Measurements from ENCODE around the gene NOS1.
"Not testable (repeated sequence)": the region's sequence is repeated elsewhere in the genome, so short reads cannot be mapped to it uniquely, and the experiment has no call there.

Gene NOS1

DNA sequence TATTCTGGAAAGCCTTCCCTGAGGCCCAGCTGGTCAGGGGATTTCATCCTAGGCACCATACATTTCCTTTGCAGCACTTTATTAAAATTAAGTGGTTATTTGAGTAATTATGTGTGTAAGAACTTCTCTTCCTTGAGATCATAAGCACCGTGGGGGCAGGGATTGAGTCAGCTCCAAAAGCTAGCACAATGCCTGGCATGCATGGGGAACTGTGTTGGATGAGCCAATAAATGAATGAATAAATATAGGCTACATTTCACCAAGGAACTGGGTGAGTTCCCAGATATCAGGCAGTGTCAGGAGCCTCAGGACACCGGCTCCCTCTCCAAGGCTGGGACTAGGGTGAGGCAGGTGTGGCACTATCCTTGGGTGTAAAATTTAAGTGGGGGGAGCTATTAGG, 88.3 kb downstream of the NOS1 start:
- DNase-seq (ENCODE audit: low read depth in 2 of 2, low spot score in 1 of 2), result no peak

DNA sequence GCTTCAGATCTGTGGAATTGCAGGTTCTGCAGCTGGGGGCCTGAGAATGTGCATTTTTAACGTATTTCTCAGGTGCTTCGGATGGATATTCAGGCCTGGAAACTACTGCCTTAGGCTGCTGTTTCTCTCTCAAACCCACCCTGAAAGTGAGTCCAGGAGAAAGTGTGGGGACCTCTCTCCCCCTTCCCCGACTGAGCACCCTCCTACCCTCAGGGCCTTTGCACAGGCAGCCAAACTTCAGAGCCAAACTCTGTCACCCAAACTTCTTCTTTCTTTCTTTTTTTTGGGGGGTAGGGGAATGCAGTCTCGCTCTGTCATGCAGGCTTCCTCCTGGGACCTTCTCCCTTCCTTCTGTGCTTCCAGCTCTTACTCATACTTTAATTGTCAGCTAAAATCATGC, 88.7 kb downstream of the NOS1 start:
- no peak for DNase-seq (ENCODE audit: low read depth in 2 of 2, low spot score in 1 of 2)

DNA sequence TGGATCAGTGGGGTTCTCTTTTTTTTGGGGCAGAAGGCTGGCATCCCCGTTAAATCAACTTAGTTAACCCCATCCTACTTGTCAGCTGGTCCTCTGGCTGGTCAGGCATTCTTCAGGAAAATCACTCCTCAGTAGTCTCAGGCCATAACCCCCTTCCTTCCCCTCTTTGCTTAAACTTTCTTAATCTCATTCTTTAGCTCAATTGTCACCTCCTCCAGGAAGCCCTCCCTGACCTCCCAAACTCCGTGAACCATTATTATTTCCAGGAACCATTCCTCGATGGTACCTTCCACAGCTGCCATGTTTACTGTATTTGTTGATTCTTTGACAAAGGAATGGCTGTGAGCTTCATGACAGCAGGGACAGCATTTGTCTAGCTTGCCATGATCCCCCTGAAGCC, 98.7 kb downstream of the NOS1 start:
- no peak for DNase-seq (ENCODE audit: low read depth in 2 of 2, low spot score in 1 of 2)

DNA sequence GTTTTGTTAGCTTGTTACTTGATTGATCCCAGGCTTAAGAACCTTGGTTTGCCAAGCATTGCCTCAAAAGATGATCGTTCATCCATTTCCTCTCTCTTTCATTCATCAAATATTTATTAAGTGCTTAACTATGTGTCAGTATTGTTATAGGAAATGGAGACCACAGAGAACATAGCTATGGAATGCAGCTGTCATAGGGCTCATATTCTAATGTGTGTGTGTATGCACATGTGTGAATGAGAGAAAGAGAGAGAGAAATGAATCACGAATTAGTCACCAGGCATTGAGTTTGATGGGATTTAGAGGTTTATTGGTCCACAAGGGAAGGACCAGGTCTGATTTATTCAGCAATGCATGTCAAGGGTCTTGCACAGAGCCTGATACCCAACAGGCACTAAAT, 100.2 kb downstream of the NOS1 start:
- DNase-seq (ENCODE audit: low read depth in 2 of 2, low spot score in 1 of 2), result no peak

DNA sequence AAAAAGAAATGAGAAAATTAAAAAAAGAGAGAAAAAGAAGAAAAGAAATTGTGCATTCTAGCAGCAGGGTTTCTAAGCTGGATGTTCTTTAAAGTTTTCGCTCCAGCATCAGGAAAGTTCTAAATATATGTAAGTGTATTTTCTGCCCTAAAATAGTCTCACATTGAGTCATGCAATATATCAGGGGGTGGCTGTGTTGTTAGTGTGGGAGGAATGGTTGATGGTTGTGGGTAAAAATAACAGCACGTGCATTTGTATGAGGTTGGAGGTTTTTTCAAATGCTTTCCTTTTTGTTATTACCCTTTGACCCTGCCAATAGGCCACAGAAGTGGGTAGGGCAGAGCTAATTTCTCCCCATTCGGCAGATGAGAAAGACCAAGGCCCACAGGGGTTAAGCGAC, 106.0 kb downstream of the NOS1 start:
- no peak for DNase-seq (ENCODE audit: low read depth in 2 of 2, low spot score in 1 of 2)

DNA sequence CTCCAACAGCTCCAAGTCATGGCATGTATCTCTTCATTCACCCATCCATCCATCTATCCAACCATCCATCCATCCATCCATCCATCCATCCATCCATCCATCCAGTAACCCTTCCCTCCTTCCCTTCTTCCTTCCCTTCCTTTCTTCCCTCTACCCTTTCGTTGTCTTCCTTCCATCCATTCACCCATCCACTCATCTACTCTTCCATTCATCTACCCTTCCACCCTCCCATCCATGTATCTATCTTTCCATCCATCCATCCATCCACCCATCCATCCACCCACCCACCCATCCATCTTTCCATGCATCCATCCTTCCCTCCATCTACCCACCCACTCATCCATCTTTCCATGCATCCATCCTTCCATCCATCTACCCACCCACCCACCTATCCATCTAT, 117.9 kb downstream of the NOS1 start:
- no peak for DNase-seq (ENCODE audit: low read depth in 2 of 2, low spot score in 1 of 2)

DNA sequence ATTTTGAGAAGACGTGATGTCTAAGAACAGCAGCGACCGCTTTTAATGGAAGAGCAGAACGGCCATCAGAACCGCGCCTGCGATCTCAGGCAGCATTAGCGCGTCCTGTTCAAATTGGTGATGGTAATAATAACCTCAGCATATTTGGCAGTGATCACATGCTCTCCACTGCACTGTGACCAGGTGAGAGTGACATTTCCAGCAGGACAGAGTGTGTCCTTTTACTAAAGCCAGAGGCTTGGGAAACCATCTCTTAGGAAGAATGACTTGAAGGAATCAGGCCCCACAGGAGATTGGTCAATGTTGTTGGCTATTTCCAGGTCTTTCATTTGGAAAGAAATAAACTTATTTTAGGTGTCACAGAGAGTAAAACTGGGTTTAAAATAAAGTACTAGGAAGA, 119.7 kb downstream of the NOS1 start:
- DNase-seq (ENCODE audit: low read depth in 2 of 2, low spot score in 1 of 2), result no peak

DNA sequence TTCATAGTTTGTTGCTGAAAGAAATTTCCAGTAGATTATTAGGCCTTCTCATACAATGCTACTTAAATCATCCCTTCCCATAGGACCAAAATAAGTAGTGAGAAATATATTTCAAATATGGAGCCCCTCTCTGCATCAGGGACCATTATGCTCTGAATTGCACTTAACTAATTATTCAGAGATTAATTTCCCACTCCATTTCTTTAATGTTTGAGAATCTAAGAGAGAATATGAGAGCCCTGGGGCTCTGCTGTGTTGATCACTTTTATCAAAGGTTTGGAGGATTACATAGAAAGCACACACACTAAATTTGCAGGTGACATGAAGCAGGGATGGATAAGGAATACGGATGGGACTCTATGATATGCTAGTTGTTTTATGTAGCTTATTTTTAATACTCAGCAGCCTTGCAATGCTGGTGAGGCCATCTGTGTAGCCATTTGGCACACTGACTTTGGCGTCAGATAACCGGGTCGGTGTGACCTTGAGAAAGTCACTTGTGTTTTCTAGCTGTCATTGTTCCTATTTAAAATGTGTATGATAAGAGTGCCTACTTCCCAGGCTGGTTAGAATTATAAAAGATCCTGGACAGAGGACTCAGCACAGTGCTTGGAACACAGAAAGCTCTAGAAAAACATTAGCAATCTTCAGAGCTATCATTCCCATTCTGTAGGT, 121.2 kb downstream of the NOS1 start:
- DNase-seq (ENCODE audit: low read depth in 2 of 2, low spot score in 1 of 2), result no peak

DNA sequence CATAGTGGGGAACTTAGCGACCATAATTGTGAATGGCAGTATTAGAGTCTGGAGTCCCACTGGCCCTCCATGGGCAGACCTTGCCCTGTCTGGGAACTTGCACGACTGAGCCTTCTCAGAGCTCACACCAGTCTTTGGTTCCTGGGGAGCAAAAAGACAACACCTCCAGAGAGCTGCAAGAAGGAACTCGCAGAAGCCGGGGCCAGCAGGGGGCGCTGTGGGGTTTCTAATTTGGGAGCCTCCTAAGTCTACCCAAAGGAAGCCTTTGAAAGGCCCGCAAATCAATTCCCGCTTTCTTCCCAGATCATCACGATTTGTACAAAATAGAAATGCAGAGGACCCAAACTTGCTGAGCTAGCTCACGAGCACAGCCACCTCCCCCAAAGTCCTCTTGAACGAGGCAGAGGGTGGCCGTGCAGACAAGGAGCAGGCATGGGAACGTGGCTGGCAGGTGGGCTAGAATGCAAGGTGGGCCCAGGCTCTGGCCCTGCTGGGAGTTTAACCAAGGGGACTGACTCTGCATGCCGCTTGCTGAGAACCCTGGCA, 124.9 kb downstream of the NOS1 start:
- DNase-seq (ENCODE audit: low read depth in 2 of 2, low spot score in 1 of 2), result peak; percentile 38 to 67

DNA sequence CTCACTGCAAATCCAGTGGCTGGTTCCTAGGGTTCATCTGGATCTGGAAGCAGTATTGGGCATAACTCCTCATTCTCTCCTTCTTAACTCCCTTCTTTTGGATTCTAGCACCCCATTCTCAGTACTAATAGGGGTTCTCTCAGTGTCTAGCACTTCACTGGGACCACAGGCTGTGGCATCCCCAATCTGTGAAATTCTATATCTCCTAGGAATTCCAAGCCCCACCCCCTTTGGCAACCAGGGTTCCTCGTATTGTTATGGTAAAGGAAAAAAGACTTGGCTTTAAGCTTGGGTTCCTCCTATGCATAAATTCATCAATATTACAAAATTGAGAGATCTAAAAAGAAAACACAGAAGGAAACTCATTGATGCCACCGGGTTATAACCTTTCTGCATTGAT, 126.2 kb downstream of the NOS1 start:
- DNase-seq (ENCODE audit: low read depth in 2 of 2, low spot score in 1 of 2), result no peak

DNA sequence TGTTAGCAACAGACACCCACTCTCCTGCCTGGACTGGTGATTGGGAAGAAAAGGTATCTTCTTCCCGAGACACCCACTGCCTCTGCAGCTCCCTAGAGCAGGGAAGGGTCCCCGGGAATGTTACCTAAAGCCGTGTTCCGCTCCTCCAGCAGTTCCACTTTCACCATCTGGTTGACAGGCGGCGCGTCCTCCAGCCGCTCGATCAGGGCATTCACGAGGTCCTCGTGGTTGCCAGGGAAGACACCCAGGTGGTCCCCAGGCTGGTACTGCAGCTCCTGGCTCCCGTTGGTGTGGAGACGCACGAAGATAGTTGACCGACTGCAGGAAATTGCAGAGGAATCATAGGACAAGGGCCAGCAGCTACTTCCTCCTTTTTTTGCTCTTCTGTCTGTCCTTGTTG, 127.0 kb downstream of the NOS1 start:
- no peak for DNase-seq (ENCODE audit: low read depth in 2 of 2, low spot score in 1 of 2)

DNA sequence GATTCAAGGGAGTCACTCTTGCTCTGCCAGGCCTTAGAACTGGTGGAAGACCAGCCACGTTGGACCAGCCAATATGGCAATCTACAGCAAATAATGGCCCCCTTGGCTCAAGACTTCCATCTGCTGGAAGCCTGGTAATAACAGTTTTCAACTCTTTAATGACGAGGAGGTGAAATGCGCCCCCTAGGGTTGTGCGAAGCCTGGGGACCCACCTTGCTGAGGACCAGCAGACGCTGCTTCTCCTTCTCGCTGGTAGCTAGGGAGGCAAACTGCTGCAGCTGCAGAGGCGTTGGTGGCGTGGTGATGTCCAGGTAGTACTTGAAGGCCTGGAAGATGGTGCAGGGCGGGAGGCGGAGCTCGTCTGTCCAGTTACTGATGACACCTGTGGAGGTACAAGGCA, 129.7 kb downstream of the NOS1 start:
- DNase-seq (ENCODE audit: low read depth in 2 of 2, low spot score in 1 of 2), result no peak

DNA sequence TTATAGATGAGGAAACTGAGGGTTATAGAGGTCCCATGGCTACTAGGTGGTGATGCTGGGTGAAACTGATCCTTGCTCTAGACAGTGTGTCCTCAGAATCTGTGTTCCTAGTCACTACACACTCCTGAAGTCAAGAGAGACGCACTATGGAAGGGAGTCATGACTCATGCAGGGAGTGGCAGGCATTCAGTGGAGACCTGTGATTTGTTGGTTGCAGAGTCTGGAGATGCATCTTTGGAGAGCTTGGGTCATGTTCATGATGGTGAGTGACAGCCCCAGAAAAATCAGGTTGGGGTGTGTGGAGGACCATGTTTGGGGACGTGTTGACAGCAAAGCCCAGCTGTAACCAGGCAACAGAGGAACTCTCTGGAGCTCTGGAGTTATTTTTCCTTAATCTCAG, 133.2 kb downstream of the NOS1 start:
- no peak for DNase-seq (ENCODE audit: low read depth in 2 of 2, low spot score in 1 of 2)

DNA sequence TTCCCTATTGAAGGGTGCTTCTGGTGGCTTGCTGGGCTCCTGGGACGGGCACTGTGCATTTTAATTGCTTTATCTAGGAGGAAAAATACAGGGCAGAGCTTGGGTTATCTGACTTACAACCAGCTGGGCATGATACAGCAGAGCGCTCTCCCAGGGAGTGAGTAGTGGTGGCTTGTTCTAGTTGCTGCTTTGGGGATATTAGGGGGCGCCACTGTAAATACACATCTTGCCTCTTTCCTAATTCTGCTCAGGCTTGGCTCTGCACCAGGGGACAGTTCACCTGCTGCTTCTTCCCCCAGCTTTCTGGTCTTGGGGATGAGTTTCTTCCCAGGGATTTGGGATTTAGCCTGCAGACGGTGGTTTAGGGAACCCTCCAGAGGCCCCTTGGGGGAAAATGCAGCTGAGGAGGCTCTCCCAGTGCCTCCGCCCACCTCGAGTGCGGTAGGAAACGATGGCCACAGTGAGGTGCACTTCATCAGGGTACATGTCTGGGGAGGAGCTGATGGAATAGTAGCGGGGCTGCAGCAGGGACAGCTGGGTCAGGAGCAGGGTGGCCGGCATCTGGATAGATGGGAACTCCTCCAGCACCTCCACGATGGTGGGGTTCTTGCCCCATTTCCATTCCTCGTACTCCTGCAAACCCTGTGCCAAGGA, 134.3 kb downstream of the NOS1 start:
- no peak for DNase-seq (ENCODE audit: low read depth in 2 of 2, low spot score in 1 of 2)

DNA sequence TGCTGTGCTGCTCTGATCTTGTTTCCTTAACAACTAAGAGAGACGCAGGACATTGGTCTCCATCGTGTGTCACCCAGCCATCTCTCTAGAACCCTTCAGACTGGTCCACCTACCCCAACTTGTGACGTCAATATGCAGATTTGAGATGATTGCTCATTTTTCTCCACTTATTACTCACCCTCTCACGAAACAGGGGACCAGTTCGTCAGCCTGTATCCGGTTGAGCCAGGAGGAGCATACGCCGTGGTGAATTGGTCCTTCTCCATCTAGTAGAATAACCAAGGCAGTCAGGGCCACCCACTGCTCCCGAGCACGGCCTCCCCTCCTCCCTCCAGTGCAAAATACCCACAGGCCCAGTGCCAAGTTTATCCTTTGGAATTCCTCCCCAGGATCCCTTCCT, 134.9 kb downstream of the NOS1 start:
- DNase-seq (ENCODE audit: low read depth in 2 of 2, low spot score in 1 of 2), result no peak

DNA sequence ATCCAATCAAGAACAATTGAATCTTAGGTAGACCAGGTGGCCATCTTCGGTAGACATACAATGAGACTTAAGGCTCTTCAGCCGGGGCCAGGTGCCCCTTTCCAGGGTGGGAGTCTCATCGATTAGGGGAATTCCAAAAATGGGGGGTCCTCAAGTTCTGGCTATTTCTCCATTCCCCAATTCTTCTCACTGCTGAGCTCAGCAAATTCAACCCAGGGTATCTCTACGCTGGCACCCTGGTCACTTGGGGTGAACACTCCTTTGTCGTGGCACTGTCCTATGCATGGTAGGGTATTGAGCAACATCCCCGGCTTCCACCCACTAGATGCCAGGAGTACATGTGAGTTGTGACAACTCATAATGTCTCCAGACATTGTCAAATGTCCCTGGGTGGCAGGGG, 136.2 kb downstream of the NOS1 start:
- no peak for DNase-seq (ENCODE audit: low read depth in 2 of 2, low spot score in 1 of 2)

DNA sequence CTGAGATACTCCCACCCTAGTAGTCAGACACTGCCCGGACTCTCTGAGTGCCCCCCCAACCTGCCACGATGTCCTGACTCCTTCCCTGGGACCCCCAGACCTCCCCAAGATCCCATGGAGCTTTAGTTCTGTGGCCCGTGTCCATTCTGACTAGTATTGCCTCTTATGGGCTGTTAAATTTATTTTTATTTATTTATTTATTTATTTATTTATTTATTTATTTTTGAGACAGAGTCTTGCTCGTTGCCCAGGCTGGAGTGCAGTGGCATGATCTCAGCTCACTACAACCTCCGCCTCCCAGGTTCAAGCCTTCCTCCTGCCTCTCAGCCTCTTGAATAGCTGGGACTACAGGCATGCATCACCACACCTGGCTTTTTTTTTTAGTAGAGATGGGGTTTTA, 140.5 kb downstream of the NOS1 start:
- DNase-seq (ENCODE audit: low read depth in 2 of 2, low spot score in 1 of 2), result not testable (repeated sequence)

DNA sequence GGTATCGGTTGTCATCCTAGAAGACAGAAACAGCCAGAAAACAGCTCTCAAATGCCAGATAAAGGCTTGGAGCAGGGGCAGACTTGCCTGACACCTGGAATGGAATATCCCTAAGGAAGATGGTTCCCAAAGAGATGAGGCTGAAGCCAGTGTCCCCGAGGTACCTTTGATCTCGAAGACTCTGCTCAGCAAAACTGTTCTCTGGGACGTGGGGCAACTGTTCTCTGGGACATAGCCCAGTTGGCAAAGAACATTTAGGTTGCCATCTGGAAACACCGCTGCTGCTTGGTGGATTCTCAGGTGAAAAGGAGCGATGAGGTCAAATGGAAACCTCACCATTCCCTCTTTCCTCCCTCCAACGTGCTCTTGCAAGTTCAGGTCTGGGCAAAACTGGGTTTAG, 143.3 kb downstream of the NOS1 start:
- DNase-seq (ENCODE audit: low read depth in 2 of 2, low spot score in 1 of 2), result no peak

DNA sequence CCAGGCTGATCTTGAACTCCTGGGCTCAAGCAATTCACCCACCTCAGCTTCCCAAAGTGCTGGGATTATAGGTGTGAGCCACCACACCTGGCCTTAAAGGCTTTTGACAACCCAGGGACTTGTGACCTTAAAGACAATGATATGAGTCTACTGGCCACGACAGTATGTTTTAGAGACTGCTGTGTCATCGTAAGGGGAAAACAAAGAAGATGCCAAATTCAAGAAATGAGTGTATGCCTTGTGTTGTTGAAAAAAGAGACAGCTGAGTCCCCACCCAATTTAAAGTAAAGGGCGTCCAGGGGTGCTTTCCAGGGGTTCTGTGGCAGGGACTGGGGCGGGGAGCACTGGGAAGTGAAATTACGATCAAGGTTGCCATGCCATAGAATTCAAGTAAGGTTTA, 144.7 kb downstream of the NOS1 start:
- DNase-seq (ENCODE audit: low read depth in 2 of 2, low spot score in 1 of 2), result no peak

DNA sequence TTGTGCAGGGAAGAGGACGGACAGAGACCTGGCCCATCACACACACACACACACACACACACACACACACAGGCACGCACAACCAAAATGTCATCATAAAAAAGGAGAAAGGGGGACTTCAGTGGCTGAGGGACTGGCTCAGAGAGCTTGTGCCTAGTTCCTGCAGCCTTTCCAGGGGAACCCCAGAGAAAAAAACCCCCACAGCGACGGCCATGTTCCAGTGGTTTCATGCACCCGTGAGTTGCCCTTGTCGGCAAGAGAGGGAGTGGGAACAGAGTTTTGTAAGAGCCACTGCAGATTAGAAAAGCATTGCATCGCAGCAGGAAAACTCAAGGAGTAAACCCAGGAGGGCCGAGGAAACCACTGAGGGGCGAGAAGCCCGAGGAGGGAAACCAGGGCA, 146.6 kb downstream of the NOS1 start:
- DNase-seq (ENCODE audit: low read depth in 2 of 2, low spot score in 1 of 2), result no peak

DNA sequence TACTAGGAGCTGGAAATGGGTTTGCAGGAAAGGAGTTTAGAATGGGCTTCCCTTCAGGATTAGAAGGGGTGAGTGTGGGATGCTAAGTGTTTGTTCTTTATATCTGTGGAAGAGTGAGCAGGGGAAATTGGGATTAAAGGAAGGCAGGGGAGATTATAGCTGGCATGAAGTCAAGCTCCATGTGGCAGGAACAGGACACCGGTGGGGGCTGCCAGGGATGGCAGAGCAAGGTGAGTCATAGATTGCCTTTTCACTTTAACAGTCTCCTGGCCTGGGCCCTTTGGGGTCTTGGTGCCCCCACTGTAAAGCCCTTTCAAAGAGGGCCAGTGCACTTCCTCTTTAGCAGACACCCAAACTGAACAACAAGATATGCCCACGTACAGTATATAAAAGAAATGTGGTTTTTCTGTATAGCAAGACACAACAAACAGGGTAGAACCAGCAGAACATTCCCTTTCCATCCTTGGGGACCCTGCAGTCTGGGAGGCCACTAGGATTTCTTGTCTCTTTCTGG, 148.1 kb downstream of the NOS1 start:
- DNase-seq (ENCODE audit: low read depth in 2 of 2, low spot score in 1 of 2), result no peak

DNA sequence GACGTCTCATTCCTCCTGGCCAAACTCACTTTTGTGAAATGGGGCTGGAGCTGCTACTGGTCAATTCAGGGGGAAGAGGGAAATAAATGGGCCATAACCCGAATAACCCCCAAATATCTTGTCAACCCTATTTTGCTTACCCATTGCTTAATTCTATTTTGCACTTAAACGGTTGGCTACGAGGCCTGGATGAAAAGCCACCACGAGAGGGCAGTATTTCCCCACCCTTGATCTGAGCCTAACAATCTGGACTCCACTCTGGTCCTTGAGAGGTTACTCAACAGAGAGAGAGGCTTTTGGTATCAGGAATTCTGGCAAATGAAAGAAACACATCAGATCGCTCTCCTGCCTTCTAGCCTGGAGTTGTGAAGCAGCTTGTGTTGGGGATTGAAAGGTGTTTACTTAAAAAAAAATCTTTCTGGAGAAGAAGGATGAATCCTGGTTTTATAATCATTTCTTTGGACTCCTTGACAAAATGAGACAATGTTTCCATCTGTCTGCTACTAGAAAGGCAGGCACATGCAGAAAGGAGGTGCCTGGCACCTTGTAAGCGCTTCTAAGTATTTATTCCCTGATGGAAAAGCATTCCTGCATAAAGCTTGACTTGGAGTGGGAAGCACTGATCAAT, 148.7 kb downstream of the NOS1 start:
- peak; percentile 17 to 36 for DNase-seq (ENCODE audit: low read depth in 2 of 2, low spot score in 1 of 2)
